NCI-H2081 treated with DMSO at 0.1 percent for 48 hours (cell line): ENCODE data around the gene CLIP4.
"Not testable (repeated sequence)": the region's sequence is repeated elsewhere in the genome, so short reads cannot be mapped to it uniquely, and the experiment has no call there.

Experiments
- DNase-seq: peaks from one replicate; lab custom pipeline; 2025; lab: John Stamatoyannopoulos, UW

Gene CLIP4

GRCh38 chr2:29114946-29115609 lies at the start of gene CLIP4:
CLIP4 (plus strand) TSS chr2:29115415; CDS start chr2:29121389, 5,974 bp downstream.
- DNase-seq = no peak

- DNase-seq = no peak
These were observed 48.8 kb upstream of the CLIP4 start for GRCh38 chr2:29066271-29066860.

GRCh38 chr2:29066997-29067605 lies 48.1 kb upstream of the CLIP4 start:
- no peak for DNase-seq

GRCh38 chr2:29068513-29068912 lies 46.7 kb upstream of the CLIP4 start:
- no peak for DNase-seq

GRCh38 chr2:29070526-29070925 lies 44.7 kb upstream of the CLIP4 start:
- DNase-seq = no peak

GRCh38 chr2:29071032-29071975 lies 43.9 kb upstream of the CLIP4 start:
- no peak for DNase-seq

GRCh38 chr2:29072251-29072650 lies 43.0 kb upstream of the CLIP4 start:
- DNase-seq = no peak

GRCh38 chr2:29072971-29073725 lies 42.1 kb upstream of the CLIP4 start:
- no peak for DNase-seq

GRCh38 chr2:29073933-29074332 lies 41.3 kb upstream of the CLIP4 start:
- no peak for DNase-seq

GRCh38 chr2:29074411-29074810 lies 40.8 kb upstream of the CLIP4 start, which contains the start of gene PCARE:
PCARE (minus strand) TSS chr2:29074523; CDS start chr2:29074261, 262 bp downstream.
- DNase-seq = no peak

GRCh38 chr2:29075894-29076705 lies 39.1 kb upstream of the CLIP4 start:
- DNase-seq = no peak

GRCh38 chr2:29079887-29080286 lies 35.3 kb upstream of the CLIP4 start:
- no peak for DNase-seq

- no peak for DNase-seq
These were observed 34.1 kb upstream of the CLIP4 start for GRCh38 chr2:29080886-29081743.

- DNase-seq = no peak
These were observed 32.3 kb upstream of the CLIP4 start for GRCh38 chr2:29082804-29083495.

- DNase-seq = no peak
These were observed 30.7 kb upstream of the CLIP4 start for GRCh38 chr2:29084554-29084953.

- DNase-seq = not testable (repeated sequence)
These were observed 24.9 kb upstream of the CLIP4 start for GRCh38 chr2:29090311-29090710.

GRCh38 chr2:29096969-29097368 lies 18.2 kb upstream of the CLIP4 start:
- no peak for DNase-seq

- DNase-seq = no peak
These were observed 17.6 kb upstream of the CLIP4 start for GRCh38 chr2:29097569-29097968.

- DNase-seq = no peak
These were observed 14.7 kb upstream of the CLIP4 start for GRCh38 chr2:29100564-29100963.
